Right kidney (tissue), 1 donor: Measurements from ENCODE around the gene ZNF69.
"Not testable (repeated sequence)": the region's sequence is repeated elsewhere in the genome, so short reads cannot be mapped to it uniquely, and the experiment has no call there.

Source experiments
- DNase-seq: peaks from one replicate; pipeline ENCODE4 v3.0.0-alpha.2; 2016

The ZNF69 gene

DNA sequence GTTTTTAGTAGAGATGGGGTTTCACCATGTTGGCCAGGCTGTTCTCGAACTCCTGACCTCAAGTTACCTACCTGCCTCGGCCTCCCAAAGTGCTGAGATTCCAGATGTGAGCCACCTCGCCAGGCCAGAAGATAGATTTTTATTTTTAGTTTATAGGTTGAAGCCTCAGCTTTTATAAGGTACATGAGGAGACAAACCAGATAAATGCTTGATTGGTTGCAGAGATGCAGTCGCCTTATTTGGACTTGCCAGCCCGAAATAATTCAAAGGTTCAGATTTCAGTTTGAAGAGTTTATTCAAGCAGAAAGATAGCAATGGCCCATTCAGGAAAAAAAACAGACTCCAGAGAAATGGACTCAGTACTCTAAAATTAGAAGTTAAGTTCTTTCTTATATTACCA lies 3.1 kb downstream of the ZNF69 start:
- DNase-seq, result no peak

DNA sequence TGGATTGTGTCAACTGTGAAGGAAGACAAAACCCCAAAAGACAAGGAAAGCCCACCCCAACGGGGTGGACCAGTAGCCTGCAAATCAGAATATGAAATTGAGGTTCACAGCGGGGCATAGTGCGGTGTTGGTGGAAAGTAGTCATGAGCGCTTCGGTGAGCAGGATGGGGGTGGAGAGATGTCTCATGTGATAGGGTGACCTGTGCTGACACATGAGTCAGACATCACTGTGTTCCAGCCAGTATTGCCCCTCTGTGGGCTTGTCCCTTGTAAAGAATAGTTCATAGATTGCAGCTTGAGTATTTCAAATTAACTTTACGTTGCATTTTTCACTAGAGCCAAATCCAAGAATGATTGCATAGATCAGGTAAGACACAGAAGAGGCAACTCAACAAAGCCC lies 7.3 kb downstream of the ZNF69 start:
- no peak for DNase-seq

DNA sequence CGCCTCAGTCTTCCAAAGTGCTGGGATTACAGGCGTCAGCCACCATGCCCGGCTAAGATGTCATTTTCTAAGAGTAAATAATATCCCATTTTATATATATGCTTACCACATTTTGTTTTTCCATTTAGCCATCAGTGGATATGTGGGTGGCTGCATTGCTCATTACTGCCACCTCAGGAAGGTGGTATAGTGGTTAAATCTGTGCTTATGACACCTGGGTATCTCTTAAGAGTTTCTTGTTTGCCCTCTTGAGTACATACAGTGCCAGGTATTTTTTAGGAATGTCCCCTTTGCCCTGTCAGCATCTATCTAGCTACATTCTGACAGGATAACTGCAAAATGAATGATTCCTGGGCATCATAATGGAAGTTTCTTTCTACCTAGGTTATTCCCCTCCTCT lies 14.6 kb downstream of the ZNF69 start:
- no peak for DNase-seq

DNA sequence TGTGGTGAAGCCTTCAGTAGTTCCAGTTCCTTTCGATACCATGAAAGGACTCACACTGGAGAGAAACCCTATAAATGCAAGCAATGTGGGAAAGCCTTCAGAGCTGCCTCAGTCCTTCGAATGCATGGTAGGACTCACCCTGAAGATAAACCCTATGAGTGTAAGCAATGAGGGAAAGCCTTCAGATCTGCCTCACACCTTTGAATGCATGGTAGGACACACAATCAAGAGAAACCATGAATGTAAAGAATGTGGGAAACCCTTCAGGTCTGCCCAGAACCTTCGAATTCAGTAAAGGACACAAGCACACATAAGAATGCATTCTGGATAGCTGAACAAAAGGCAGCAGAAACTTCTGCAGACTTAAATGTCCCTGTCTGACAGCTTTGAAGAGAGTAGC lies 18.3 kb downstream of the ZNF69 start:
- DNase-seq, result no peak

DNA sequence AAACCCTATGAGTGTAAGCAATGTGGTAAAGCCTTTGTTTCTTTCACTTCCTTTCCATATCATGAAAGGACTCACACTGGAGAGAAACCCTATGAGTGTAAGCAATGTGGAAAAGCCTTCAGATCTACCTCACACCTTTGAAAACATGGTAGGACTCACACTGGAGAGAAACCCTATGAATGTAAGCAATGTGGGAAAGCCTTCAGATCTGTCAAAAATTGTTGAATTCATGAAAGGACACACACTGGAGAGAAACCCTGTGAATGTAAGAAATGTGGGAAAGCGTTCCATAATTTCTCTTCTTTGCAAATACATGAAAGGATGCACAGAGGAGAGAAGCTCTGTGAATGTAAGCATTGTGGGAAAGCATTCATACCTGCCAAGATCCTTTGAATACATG lies 24.4 kb downstream of the ZNF69 start:
- DNase-seq, result not testable (repeated sequence)

DNA sequence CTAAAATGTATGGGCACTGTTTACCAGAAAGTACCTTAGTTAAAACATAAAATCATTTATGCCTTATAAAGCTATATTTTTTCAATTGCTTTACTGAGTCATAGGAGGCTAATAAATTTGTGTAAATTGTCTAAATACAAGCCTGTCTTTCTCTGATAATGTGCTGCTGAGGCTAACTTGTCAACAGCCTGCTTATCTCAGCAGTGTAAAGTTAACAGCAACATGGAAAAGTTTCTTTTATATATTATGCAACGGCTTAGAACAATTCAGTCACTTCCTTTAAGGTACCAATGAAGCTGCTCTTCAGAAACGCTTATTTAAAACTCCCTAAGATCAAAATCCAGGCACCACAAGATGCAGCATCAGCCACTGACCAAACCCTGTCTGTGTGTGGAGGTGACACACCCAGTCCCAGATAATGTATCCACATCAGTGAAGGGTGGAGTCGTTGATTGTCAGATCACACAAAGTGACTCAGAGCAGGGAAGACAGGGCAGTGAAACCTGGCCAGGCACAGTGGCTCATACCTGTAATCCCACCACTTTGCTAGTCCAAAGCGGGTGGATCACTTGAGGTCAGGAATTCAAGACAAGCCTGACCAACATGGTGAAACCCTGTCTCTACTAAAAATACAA lies 27.0 kb downstream of the ZNF69 start:
- DNase-seq, result not testable (repeated sequence)

DNA sequence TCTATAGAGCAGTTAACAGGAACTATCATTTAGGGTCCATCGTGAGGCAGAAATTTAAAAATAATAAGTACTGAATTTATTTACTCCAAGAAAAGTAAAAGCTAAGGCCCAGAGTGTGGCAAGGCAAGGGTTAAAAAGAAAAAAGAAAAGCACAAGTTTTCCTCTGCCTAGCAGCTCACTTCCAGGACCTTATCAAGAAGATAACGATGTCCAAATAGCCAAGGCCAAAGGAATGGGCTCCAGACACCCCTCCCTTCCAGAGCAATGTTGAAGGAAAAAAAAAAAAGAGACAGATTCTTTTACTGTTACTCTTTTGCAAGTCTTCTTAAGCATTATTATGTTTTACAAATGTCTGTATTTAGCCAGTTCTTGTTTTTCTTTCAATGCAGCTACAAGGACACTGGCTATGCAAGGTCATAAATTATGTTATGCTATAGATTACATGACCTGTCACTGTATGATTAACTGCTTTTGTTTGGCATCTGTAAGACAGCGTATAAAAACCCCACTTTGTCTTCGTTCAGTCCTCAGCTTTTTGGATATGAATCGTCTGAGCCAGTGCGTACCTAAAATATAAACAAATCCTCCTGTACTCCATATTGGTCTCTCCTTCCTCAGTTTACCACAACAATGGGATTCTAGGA lies 34.4 kb downstream of the ZNF69 start:
- no peak for DNase-seq

DNA sequence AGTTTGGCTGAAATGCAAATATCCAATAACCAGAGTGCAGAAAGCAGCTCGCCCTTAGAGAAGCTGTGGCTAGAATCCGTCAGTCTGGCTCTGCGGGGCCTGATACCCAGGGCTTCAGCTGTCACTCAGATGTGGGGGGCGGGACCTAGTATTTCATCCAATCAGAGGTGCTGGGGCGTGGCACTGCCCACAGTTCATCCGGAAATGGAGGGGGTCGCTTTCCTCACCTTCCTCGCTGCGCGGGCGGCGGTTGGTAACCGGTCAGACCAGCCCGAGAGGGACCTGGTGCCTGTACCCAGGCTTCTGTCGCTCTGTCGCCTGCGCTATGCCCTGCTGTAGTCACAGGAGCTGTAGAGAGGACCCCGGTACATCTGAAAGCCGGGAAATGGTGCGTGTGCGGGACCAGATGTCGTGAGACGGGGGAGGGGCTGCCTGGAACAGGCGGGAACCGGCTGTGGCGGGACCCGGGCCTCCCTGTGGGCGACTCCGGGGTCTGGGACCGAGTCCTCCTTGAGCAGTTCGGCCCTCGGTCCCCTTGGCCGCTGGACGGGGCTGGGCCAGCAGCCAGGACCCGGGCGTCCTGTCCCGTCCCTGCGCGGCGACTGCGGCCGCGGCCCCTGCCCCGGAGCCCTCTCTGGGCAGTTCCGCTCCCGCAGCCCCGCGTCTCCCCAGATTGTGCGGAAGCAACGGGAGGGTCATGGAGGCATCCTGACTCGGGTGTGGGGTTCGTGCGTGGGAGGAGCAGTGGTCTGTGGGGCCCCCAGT lies 37.5 kb downstream of the ZNF69 start, which contains the start of gene ZNF700:
TSS of gene ZNF700 (plus strand) at position 222 of the 765 bp plus-strand sequence. CDS start at position 326, 104 bp downstream.
- peak; percentile 98 for DNase-seq

DNA sequence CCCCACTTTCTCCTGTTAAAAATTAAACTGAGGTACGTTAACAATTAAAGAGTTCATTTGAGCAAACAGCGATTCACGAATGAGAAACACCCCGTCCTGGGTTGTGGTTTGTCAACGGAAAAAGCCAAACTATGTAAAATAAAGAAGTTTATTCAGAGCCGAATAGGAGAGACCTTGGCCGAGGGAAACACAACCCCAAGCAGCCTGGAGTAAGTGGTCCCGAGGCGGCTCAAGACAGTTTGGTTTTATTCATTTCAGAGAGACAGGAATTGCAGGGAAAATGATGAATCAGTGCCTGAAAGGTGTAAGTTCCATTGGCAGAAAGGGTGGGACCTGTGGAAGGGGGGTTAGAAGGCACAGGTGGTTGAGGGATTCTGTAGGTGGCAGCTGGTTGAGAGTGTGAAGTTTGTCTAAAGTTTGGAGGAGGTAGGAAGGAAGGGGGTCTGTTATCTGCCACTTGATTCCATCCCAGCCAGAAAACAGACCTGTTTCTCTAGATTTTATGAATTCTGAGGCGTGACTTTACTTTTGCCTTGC lies 38.1 kb downstream of the ZNF69 start:
- DNase-seq, result not testable (repeated sequence)

DNA sequence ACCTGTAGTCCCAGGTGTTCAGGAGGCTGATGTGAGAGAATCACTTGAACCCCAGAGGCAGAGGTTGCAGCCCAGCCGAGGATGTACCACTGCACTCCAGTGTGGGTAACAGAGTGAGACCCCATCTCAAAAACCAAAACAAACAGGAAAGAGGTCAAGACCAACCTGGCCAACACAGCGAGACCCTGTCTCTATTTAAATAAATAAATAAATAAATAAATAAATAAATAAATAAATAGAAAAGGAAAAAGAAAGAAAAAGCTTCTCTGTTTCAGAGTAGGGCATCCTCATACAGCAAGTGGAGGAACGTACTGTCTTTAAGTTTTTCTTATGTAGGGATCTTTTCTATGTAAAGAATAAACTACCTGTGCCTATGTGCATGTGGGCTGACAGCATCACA lies 39.6 kb downstream of the ZNF69 start:
- no peak for DNase-seq

DNA sequence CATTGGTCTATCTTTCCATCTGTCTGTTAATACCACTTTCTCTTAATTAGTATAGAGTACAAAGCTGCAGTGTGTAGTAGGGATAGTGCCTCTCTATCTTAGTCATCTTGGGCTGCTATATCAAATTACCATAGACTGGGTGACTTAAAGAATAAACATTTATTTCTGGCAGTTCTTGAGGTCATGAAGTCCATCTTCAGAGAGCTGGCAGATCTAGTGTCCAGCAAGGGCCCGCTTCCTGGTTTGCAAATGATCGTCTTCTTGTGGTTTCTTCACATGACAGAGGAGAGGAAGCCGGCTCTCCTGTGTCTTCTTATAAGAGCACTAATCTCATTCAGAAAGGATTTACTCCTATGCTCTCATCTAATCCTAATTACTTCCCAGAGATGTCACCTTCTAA lies 43.5 kb downstream of the ZNF69 start:
- no peak for DNase-seq

DNA sequence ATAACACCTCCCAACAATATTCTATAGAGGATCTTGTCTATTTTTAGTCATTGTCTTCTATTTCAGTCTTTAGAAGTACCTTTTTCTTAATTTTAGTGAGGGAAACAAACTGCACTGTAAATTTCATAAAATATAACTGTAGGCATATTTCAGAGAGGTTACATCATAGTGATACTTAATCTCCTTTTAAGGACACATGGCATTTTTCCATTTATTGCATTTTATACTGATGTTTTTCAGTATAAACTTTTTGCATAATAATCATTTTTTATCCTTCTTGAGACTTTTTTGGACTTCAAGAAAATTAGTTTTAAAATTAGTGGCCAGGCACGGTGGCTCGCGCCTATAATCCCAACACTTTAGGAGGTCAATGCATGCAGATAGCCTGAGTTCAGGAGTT lies 43.9 kb downstream of the ZNF69 start:
- DNase-seq, result no peak

DNA sequence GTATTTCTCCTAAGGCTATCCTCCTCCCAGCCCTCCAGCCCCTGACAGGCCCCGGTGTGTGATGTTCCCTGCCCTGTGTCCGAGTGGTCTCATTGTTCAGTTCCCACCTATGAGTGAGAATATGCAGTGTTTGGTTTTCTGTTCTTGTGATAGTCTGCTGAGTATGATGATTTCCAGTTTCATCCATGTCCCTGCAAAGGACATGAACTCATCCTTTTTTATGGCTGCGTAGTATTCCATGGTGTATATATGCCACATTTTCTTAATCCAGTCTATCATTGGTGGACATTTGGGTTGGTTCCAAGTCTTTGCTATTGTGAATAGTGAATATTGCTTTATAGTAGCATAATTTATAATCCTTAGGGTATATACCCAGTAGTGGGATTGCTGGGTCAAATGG lies 48.2 kb downstream of the ZNF69 start:
- DNase-seq, result not testable (repeated sequence)

DNA sequence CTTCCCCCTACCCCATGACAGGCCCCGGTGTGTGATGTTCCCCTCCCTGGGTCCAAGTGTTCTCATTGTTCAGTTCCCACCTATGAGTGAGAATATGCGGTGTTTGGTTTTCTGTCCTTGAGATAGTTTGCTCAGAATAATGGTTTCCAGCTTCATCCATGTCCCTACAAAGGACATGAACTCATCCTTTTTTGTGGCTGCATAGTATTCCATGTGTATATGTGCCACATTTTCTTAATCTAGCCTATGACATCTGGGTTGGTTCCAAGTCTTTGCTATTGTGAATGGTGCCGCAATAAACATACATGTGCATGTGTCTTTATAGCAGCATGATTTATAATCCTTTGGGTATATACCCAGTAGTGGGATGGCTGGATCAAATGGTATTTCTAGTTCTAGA lies 50.8 kb downstream of the ZNF69 start:
- not testable (repeated sequence) for DNase-seq

DNA sequence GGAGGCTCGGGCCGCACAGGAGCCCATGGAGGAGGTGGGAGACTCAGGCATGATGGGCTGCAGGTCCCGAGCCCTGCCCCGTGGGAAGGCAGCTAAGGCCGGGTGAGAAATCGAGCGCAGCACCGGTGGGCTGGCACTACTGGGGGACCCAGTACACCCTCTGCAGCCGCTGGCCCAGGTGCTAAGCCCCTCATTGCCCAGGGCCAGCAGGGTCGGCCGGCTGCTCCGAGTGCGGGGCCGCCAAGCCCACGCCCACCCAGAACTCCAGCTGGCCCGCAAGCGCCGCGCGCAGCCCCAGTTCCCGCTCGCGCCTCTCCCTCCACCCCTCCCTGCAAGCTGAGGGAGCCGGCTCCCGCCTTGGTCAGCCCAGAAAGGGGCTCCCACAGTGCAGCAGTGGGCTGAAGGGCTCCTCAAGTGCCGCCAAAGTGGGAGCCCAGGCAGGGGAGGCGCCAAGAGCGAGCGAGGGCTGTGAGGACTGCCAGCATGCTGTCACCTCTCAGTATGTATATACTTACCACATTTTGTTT lies 53.8 kb downstream of the ZNF69 start:
- not testable (repeated sequence) for DNase-seq

DNA sequence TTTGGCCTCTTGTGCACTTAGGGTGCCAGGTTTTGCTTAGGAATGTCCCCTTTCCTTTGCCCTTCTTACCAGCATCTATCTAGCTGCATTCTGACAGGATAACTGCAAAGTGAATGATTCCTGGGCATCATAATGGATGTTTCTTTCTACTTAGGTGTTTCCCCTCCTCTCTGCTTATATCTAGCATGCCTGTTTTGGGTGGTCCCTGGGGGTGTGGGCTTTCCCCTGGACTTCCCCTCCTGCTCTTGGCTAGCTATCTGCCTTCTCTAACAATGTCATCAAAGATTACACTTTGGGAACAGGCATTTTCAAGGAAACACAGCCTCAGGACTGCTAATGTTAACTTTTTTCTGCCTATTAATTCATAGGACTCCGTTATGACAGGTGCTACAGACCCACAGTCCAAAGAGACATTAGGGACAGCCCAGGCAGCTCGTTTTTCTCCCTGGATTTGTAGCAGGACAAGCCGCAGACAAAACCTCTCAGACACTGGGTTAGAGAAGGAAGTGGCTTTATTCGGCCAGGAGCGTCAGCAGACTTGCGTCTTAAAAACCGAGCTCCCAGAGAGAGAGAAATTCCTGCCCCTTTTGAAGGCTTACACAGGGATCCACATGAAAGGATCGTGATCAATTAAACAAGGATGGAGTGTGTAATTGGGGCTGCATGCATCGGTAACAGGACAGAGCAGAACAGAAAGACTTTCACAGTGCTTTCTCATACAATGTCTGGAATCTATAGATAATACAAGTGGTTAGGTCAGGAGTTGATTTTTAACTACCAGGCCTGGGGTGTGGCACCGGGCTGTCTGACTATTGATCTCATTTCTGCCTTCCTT lies 54.6 kb downstream of the ZNF69 start:
- no peak for DNase-seq

DNA sequence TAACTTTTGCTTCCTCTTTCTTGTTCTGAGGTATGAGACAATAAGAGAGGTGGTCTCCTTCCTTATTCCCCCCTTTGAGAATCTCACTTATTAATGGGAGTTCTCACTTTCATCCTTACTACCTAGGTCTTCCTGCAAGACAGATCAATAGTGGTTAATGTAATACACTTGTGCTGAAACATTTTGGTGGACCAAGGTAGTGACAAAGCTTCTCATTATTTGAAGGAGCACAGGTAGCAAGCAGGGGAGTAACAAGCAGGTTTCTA lies 55.2 kb downstream of the ZNF69 start:
- peak; percentile 12 for DNase-seq

DNA sequence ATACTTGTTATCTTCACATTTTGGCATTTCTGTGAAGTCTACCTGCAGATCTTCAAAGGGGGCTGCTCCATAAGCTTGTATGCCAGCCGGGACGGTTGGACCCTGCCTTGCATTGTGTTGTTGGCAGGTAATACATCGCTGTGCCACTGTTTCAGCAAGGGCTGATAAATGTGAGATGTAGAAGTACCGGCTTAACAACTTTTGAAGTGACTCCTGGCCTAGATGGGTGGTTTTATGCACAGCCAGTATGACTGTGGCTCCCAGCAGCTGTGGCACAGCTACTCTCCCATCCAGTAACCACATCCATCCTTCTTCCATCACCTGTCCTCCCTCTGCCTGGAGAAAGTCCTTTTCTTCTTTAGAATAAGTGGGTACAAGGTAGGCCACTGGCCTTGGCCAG lies 57.1 kb downstream of the ZNF69 start:
- DNase-seq, result no peak

DNA sequence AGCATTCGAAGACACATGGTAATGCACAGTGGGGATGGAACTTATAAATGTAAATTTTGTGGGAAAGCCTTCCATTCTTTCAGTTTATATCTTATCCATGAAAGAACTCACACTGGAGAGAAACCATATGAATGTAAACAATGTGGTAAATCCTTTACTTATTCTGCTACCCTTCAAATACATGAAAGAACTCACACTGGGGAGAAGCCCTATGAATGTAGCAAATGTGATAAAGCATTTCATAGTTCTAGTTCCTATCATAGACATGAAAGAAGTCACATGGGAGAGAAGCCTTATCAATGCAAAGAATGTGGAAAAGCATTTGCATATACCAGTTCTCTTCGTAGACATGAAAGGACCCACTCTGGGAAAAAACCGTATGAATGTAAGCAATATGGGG lies 61.1 kb downstream of the ZNF69 start:
- DNase-seq, result no peak

DNA sequence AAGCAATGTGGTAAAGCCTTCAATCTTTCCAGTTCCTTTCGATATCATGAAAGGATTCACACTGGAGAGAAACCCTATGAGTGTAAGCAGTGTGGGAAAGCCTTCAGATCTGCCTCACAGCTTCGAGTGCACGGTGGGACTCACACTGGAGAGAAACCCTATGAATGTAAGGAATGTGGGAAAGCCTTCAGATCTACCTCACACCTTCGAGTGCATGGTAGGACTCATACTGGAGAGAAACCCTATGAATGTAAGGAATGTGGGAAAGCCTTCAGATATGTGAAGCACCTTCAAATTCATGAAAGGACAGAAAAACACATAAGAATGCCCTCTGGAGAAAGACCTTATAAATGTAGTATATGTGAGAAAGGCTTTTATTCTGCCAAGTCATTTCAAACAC lies 61.6 kb downstream of the ZNF69 start:
- DNase-seq, result no peak

DNA sequence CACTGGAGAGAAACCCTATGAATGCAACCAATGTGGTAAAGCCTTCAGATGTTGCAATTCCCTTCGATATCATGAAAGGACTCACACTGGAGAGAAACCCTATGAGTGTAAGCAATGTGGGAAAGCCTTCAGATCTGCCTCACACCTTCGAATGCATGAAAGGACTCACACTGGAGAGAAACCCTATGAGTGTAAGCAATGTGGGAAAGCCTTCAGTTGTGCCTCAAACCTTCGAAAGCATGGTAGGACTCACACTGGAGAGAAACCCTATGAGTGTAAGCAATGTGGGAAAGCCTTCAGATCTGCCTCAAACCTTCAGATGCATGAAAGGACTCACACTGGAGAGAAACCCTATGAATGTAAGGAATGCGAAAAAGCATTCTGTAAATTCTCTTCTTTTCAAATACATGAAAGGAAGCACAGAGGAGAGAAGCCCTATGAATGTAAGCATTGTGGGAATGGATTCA lies 62.1 kb downstream of the ZNF69 start:
- DNase-seq, result not testable (repeated sequence)

DNA sequence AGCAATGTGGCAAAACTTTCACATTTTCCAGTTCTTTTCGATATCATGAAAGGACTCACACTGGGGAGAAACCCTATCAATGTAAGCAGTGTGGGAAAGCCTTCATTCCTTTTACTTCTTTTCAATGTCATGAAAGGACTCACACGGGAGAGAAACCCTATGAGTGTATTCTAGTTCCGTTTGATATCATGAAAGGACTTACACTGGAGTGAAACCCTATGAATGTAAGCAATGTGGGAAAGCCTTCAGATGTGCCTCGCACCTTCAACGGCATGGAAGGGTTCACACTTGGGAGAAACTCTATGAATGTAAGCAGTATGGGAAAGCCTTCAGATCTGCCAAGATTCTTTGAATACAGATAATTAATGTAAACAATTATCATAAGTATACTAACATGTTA lies 62.7 kb downstream of the ZNF69 start:
- DNase-seq, result no peak
